SU-DHL-6 (cell line): Measurements from ENCODE around the gene CDC6.

ENCODE experiments used
- EZH2phosphoT487 ChIP-seq: fragments of 200-600 bp; sonication (generic), shearing (Covaris generic); conservative IDR thresholded peaks from 2 replicates; pipeline ENCODE4 v1.6.1; 2018; ENCODE audit warnings: mild to moderate bottlenecking, antibody characterized with exemption, low read length, moderate library complexity, mixed read lengths
- TF ChIP-seq, protein P1 (sequence below): fragments of 200-600 bp; sonication (generic); IDR thresholded peaks from one replicate; pipeline ENCODE4 v1.5.1; 2017; ENCODE audit warnings: antibody characterized with exemption, mild to moderate bottlenecking, low read length, moderate library complexity; ENCODE audit not compliant: insufficient read depth, poor library complexity, severe bottlenecking

GRCh38 chr17:40347319-40348135, 59.8 kb downstream of the CDC6 start:
- TF ChIP-seq, protein P1, sequence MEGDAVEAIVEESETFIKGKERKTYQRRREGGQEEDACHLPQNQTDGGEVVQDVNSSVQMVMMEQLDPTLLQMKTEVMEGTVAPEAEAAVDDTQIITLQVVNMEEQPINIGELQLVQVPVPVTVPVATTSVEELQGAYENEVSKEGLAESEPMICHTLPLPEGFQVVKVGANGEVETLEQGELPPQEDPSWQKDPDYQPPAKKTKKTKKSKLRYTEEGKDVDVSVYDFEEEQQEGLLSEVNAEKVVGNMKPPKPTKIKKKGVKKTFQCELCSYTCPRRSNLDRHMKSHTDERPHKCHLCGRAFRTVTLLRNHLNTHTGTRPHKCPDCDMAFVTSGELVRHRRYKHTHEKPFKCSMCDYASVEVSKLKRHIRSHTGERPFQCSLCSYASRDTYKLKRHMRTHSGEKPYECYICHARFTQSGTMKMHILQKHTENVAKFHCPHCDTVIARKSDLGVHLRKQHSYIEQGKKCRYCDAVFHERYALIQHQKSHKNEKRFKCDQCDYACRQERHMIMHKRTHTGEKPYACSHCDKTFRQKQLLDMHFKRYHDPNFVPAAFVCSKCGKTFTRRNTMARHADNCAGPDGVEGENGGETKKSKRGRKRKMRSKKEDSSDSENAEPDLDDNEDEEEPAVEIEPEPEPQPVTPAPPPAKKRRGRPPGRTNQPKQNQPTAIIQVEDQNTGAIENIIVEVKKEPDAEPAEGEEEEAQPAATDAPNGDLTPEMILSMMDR = no peak
- TF ChIP-seq EZH2phosphoT487 = no peak
